GM12878 (cell line): ENCODE measurements around the gene S100A6. TPM values are rescaled to one million over a fixed set of nuclear protein-coding genes. Genes with fewer than 3 reads are reported as not detected.

Experiments
- CHD2 ChIP-seq: IDR thresholded peaks from 2 replicates; pipeline ENCODE4 v1.6.1; 2011; ENCODE audit warnings: low read depth, low read length, improper control_type of control experiment, borderline replicate concordance
- CUX1 ChIP-seq: IDR thresholded peaks from 2 replicates; pipeline ENCODE4 v1.6.1; 2012; ENCODE audit warnings: improper control_type of control experiment, low read depth, low read length; ENCODE audit not compliant: insufficient replicate concordance
- DPF2 ChIP-seq: fragments of 450-650 bp; IDR thresholded peaks from 2 replicates; pipeline ENCODE4 v1.6.1; 2017; ENCODE audit warnings: mild to moderate bottlenecking
- EED ChIP-seq: sonication (generic); IDR thresholded peaks from 2 replicates; pipeline ENCODE4 v1.6.1; 2016; ENCODE audit warnings: antibody characterized with exemption, low read depth
- GATAD2B ChIP-seq: fragments of 450-650 bp; conservative IDR thresholded peaks from 2 replicates; pipeline ENCODE4 v1.6.1; 2017; ENCODE audit warnings: low read depth, mild to moderate bottlenecking, moderate library complexity
- IKZF2 ChIP-seq, 2 experiments: fragments of 450-650 bp; IDR thresholded peaks; 2 replicates each; pipeline ENCODE4 v1.6.1; 2017; ENCODE audit warnings: mild to moderate bottlenecking in 2 of 2, moderate library complexity in 2 of 2
- JUND ChIP-seq: IDR thresholded peaks from 2 replicates; pipeline ENCODE4 v1.6.1; 2012; ENCODE audit warnings: low read depth, mild to moderate bottlenecking, low read length, improper control_type of control experiment, moderate library complexity
- LARP7 ChIP-seq: fragments of 450-650 bp; IDR thresholded peaks from 2 replicates; pipeline ENCODE4 v1.6.1; 2017; ENCODE audit warnings: mild to moderate bottlenecking
- MAX ChIP-seq: IDR thresholded peaks from 2 replicates; pipeline ENCODE4 v1.6.1; 2012; ENCODE audit warnings: low read depth, low read length, improper control_type of control experiment
- MEF2A ChIP-seq: IDR thresholded peaks from 2 replicates; pipeline ENCODE4 v1.6.1; 2011; ENCODE audit warnings: low read depth, mild to moderate bottlenecking, low read length, moderate library complexity; ENCODE audit not compliant: insufficient read depth
- NBN ChIP-seq: fragments of 450-650 bp; IDR thresholded peaks from 2 replicates; pipeline ENCODE4 v1.6.1; 2016
- NFYB ChIP-seq: IDR thresholded peaks from 2 replicates; pipeline ENCODE4 v1.6.1; 2011; ENCODE audit warnings: low read depth, mild to moderate bottlenecking, low read length, improper control_type of control experiment, moderate library complexity; ENCODE audit not compliant: insufficient read depth
- NR2F1 ChIP-seq: fragments of 450-650 bp; conservative IDR thresholded peaks from 2 replicates; pipeline ENCODE4 v1.6.1; 2017; ENCODE audit warnings: mild to moderate bottlenecking
- NRF1 ChIP-seq: conservative IDR thresholded peaks from 2 replicates; pipeline ENCODE4 v1.6.1; 2011; ENCODE audit warnings: mild to moderate bottlenecking, low read depth, low read length, improper control_type of control experiment
- PKNOX1 ChIP-seq: fragments of 450-650 bp; IDR thresholded peaks from 2 replicates; pipeline ENCODE4 v1.6.1; 2016; ENCODE audit warnings: mild to moderate bottlenecking
- RBBP5 ChIP-seq: fragments of 200-600 bp; sonication (generic); conservative IDR thresholded peaks from 2 replicates; pipeline ENCODE4 v1.6.1; 2016
- SMARCA5 ChIP-seq: fragments of 450-650 bp; IDR thresholded peaks from 2 replicates; pipeline ENCODE4 v1.6.1; 2017; ENCODE audit warnings: mild to moderate bottlenecking
- SREBF1 ChIP-seq: IDR thresholded peaks from 2 replicates; pipeline ENCODE4 v1.6.1; 2012; ENCODE audit warnings: mild to moderate bottlenecking, low read length
- TBL1XR1 ChIP-seq: IDR thresholded peaks from 2 replicates; pipeline ENCODE4 v1.6.1; 2012; ENCODE audit warnings: low read depth, low read length, improper control_type of control experiment
- TCF12 ChIP-seq: IDR thresholded peaks from 2 replicates; pipeline ENCODE4 v1.6.1; 2011; ENCODE audit warnings: low read depth, mild to moderate bottlenecking, low read length
- TCF3 ChIP-seq: IDR thresholded peaks from 2 replicates; pipeline ENCODE4 v1.6.1; 2012; ENCODE audit warnings: low read depth, mild to moderate bottlenecking, low read length, borderline replicate concordance; ENCODE audit not compliant: insufficient read depth
- ZBED1 ChIP-seq: IDR thresholded peaks from 2 replicates; pipeline ENCODE4 v1.6.1; 2016; ENCODE audit warnings: borderline replicate concordance
- ZBTB33 ChIP-seq: fragments of 450-650 bp; IDR thresholded peaks from 2 replicates; pipeline ENCODE4 v1.6.1; 2017; ENCODE audit warnings: mild to moderate bottlenecking
- ZNF274 ChIP-seq: IDR thresholded peaks from one replicate; pipeline ENCODE4 v1.8.0; 2011; ENCODE audit not compliant: insufficient read length, insufficient read depth
- polyA plus RNA-seq, 11 experiments: library from polyadenylated mRNA; depleted of rRNA in 4 of 11; unstranded in 6 of 11; stranded (reverse) in 5 of 11; fragments of >200 nt; fragmentation: Nextera tagmentation in 4 of 11; fragmentation: Illumina TruSeq in 1 of 11; extraction: Ambion mirVana in 4 of 11; extraction: Trizol in 1 of 11; gene quantifications; 1 replicate in 1 of 11; 2 replicates in 10 of 11; pipeline versions ENCODE4 v1.2.1 to v1.2.3, GENCODE V29; 2011 to 2016; ENCODE audit warnings: inconsistent platforms in 2 of 11, missing spikeins in 2 of 11, low read depth in 1 of 11
- total RNA-seq, 4 experiments: library from RNA; depleted of rRNA in 3 of 4; stranded (reverse); fragments of >200 nt in 3 of 4; fragmentation: Illumina TruSeq in 1 of 4; extraction: Trizol in 1 of 4; gene quantifications; 2 replicates each; pipeline versions ENCODE4 v1.2.1 to v1.2.3, GENCODE V29; 2013 to 2021

Gene S100A6
- total and polyA plus RNA-seq, 10 of the 15 experiments (the other 5 are each of a cell fraction or from before 2014, with no cell fraction given) = 7.2 to 121 (median 45.7) TPM

- TF ChIP-seq ZBED1 = no peak
- peak; percentile 23; the same call in 1 of the 2 replicates for TF ChIP-seq NBN
- no peak for TF ChIP-seq NFYB
- peak; percentile 63; the same call in 1 of the 2 replicates for TF ChIP-seq GATAD2B
- TF ChIP-seq TCF12 = no peak
- no peak for TF ChIP-seq SREBF1
- no peak for TF ChIP-seq ZNF274
- TF ChIP-seq LARP7 = 0 out of 2 replicates have a peak, but pooled peaks have one; percentile 36
- no peak for TF ChIP-seq SMARCA5
- TF ChIP-seq NRF1 = 0 out of 2 replicates have a peak, but pooled peaks have one; percentile 22
- no peak for TF ChIP-seq PKNOX1
- peak; percentile 76 for TF ChIP-seq NR2F1
- no peak for TF ChIP-seq ZBTB33
- TF ChIP-seq EED = no peak
- no peak for TF ChIP-seq TCF3
- no peak; the same call in 1 of the 2 replicates for TF ChIP-seq CHD2
- no peak for TF ChIP-seq JUND
- peak; percentile 33; the same call in 1 of the 2 replicates for TF ChIP-seq DPF2
- no peak for TF ChIP-seq TBL1XR1
- peak in 1 of 2 experiments; percentile 25; a peak in 1 of 4 replicates for TF ChIP-seq IKZF2 (IDR thresholded peaks at IDR 0.05)
- no peak for TF ChIP-seq RBBP5
- peak; percentile 69 for TF ChIP-seq MAX
- no peak for TF ChIP-seq CUX1
- no peak for TF ChIP-seq MEF2A
Observed at GRCh38 chr1:153536012-153536670, 350 bp upstream of the S100A6 start (continued).
